GM23338 (cell line): ENCODE results near the gene RPLP2. TPM values are rescaled to one million over a fixed set of nuclear protein-coding genes. Genes with fewer than 3 reads are reported as not detected.

Experiments used
- ATAC-seq: fragments of 200-7000 bp; cut with Tn5 transposase; 3 replicates; pipeline ENCODE4 v1.9.1; 2020
- DNase-seq: peaks from one replicate; pipeline ENCODE4 v3.0.0-alpha.2; 2015; ENCODE audit warnings: low spot score
- H2AFZ ChIP-seq: fragments of 200-600 bp; sonication (generic); 2 replicates; pipeline ENCODE4 v1.8.0; 2016; ENCODE audit warnings: antibody characterized with exemption, mild to moderate bottlenecking, moderate library complexity
- H3F3A ChIP-seq: fragments of 200-600 bp; sonication (generic); replicated peaks from 2 replicates; pipeline ENCODE4 v1.8.0; 2017; ENCODE audit warnings: antibody characterized with exemption, mixed run types, low read depth
- H3K27ac ChIP-seq: fragments of 200-600 bp; sonication (generic); 2 replicates; pipeline ENCODE4 v1.6.1; 2016; ENCODE audit warnings: low read depth
- H3K27me3 ChIP-seq: fragments of 200-600 bp; sonication (generic); 2 replicates; pipeline ENCODE4 v1.8.0; 2016; ENCODE audit warnings: mild to moderate bottlenecking, mixed run types, moderate library complexity; ENCODE audit not compliant: insufficient read depth
- H3K36me3 ChIP-seq: fragments of 200-600 bp; sonication (generic); 2 replicates; pipeline ENCODE4 v1.8.0; 2016; ENCODE audit warnings: mild to moderate bottlenecking; ENCODE audit not compliant: insufficient read depth
- H3K4me1 ChIP-seq: fragments of 200-600 bp; sonication (generic); 2 replicates; pipeline ENCODE4 v1.8.0; 2016; ENCODE audit warnings: mild to moderate bottlenecking, moderate library complexity; ENCODE audit not compliant: insufficient read depth
- H3K4me2 ChIP-seq: fragments of 200-600 bp; sonication (generic); 2 replicates; pipeline ENCODE4 v1.7.1; 2017; ENCODE audit warnings: mixed run types
- H3K4me3 ChIP-seq: fragments of 200-600 bp; sonication (generic); 2 replicates; pipeline ENCODE4 v1.6.1; 2016; ENCODE audit warnings: mixed run types
- H3K79me2 ChIP-seq: fragments of 200-600 bp; sonication (generic); replicated peaks from 2 replicates; pipeline ENCODE4 v1.8.0; 2017; ENCODE audit warnings: mild to moderate bottlenecking; ENCODE audit not compliant: insufficient read depth
- H3K9me2 ChIP-seq: fragments of 200-600 bp; sonication (generic); 2 replicates; pipeline ENCODE4 v1.8.0; 2017; ENCODE audit not compliant: insufficient read depth
- H4K20me1 ChIP-seq: fragments of 200-600 bp; sonication (generic); replicated peaks from 2 replicates; pipeline ENCODE4 v1.8.0; 2017; ENCODE audit warnings: mild to moderate bottlenecking; ENCODE audit not compliant: insufficient read depth
- H3K27ac Mint-ChIP-seq: 2 replicates; pipeline ENCODE4 v1.8.0; 2020; ENCODE audit warnings: inconsistent platforms, mild to moderate bottlenecking, moderate library complexity, mixed read lengths
- H3K27me3 Mint-ChIP-seq: 3 replicates; pipeline ENCODE4 v1.8.0; 2022; ENCODE audit warnings: low read depth, mild to moderate bottlenecking, moderate library complexity, mixed read lengths, inconsistent platforms; ENCODE audit not compliant: insufficient read depth, poor library complexity
- H3K36me3 Mint-ChIP-seq: 3 replicates; pipeline ENCODE4 v1.8.0; 2021; ENCODE audit warnings: low read depth, mild to moderate bottlenecking, inconsistent platforms, moderate library complexity, mixed read lengths
- H3K4me1 Mint-ChIP-seq: 3 replicates; pipeline ENCODE4 v1.8.0; 2020; ENCODE audit warnings: mild to moderate bottlenecking, inconsistent platforms, mixed read lengths
- H3K4me3 Mint-ChIP-seq: 3 replicates; pipeline ENCODE4 v1.8.0; 2021; ENCODE audit warnings: moderate library complexity, mild to moderate bottlenecking, inconsistent platforms, mixed read lengths
- H3K9me3 Mint-ChIP-seq: 3 replicates; pipeline ENCODE4 v1.8.0; 2020; ENCODE audit warnings: moderate library complexity, mild to moderate bottlenecking, inconsistent platforms, mixed read lengths
- CREB1 ChIP-seq: fragments of 250-450 bp; sonication (Bioruptor Pico); IDR thresholded peaks from 2 replicates; pipeline ENCODE4 v1.5.0; 2020; ENCODE audit warnings: low read depth, mild to moderate bottlenecking, moderate library complexity
- EZH2 ChIP-seq: fragments of 200-600 bp; sonication (generic); IDR thresholded peaks from one replicate; pipeline ENCODE4 v1.8.0; 2017; ENCODE audit warnings: antibody characterized with exemption, mild to moderate bottlenecking, low read depth; ENCODE audit not compliant: unreplicated experiment
- EZH2phosphoT487 ChIP-seq: fragments of 200-600 bp; sonication (generic); IDR thresholded peaks from one replicate; pipeline ENCODE4 v1.8.1; 2018; ENCODE audit warnings: antibody characterized with exemption; ENCODE audit not compliant: unreplicated experiment
- JUNB ChIP-seq: IDR thresholded peaks from one replicate; pipeline ENCODE4 v1.6.1; 2016; ENCODE audit warnings: antibody characterized with exemption; ENCODE audit not compliant: unreplicated experiment
- NANOG ChIP-seq: IDR thresholded peaks from 2 replicates; pipeline ENCODE4 v1.6.1; 2016; ENCODE audit warnings: antibody characterized with exemption, borderline replicate concordance
- STAT1 ChIP-seq: IDR thresholded peaks from one replicate; pipeline ENCODE4 v1.6.1; 2016; ENCODE audit warnings: antibody characterized with exemption; ENCODE audit not compliant: unreplicated experiment
- ZNF114 ChIP-seq: fragments of 250-450 bp; sonication (Bioruptor Pico); IDR thresholded peaks from 2 replicates; pipeline ENCODE4 v1.5.0; 2020; ENCODE audit warnings: mild to moderate bottlenecking, moderate library complexity
- polyA plus RNA-seq: library from polyadenylated mRNA; unstranded; fragments of >200 nt; fragmentation: Nextera tagmentation; extraction: Ambion mirVana; gene quantifications from 2 replicates; pipeline ENCODE4 v1.2.1, GENCODE V29; 2016
- total RNA-seq: library from RNA; depleted of rRNA; stranded (reverse); fragments of >200 nt; shearing (Covaris generic); gene quantifications from 2 replicates; pipeline ENCODE4 v1.2.3, GENCODE V29; 2014
- TF ChIP-seq, protein P1 (sequence below): IDR thresholded peaks from 2 replicates; pipeline ENCODE4 v1.6.1; 2016; ENCODE audit warnings: antibody characterized with exemption
- TF ChIP-seq, protein P2 (sequence below), 2 experiments: fragments of 200-600 bp in 1 of 2; sonication (generic) in 1 of 2; conservative IDR thresholded peaks; 2 replicates each; pipeline versions ENCODE4 v1.5.1 to v1.6.1; 2016 to 2017; ENCODE audit warnings: antibody characterized with exemption in 2 of 2, low read depth in 2 of 2, mild to moderate bottlenecking in 2 of 2, moderate library complexity in 1 of 2
- TF ChIP-seq, protein P3 (sequence below): IDR thresholded peaks from one replicate; pipeline ENCODE4 v1.6.1; 2018; ENCODE audit warnings: antibody characterized with exemption; ENCODE audit not compliant: unreplicated experiment

Gene RPLP2
- total and polyA plus RNA-seq, 2 experiments from 2014 or later: 518 to 1,782 TPM

DNA sequence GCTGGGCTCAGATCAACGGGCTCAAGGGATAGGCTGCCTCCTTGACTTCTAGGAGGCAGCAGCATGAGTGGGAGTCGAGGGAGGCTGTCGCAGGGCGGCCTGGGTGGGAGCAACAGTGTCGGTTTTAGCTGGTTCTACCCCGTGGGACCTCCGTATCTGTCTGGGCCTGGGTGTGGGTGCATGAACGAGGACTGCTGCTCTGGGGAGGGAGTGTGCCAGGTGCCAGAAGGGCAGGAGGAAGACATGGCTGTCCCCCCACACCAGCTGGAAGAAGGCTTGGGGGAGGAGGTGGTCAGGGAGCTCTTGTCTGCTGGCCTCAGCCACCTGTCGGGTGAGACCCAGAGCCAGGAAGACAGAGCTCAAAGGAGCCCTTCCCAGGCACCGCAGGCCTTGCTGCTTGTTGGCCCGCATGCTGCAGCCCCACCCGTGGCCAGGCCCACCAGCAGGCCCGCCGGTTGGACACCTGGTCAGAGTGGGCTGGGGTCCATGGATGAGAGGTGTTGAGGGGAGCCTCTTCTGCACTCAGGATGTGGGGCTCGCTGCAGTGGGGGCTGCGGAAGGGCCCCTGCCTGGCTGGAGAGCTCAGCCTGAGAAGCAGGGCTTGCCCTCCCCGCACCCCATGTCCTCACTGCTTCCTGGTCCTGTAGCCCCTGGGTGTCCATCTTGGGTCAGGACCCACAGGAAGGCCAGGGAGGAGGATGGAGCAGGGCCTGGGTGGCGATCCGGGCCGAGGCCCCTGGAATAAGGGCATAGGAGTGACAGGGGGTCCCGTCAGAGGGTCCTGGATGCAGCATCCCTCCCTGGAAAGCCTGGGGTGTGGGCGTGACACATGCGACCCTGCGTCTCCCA is 23.3 kb upstream of the RPLP2 start:
- Histone ChIP-seq H4K20me1 (peaks cover 10% of the 10 kb centered on the region), H2AFZ (no peak overlapping the region), H3K27ac (no peak overlapping the region), H3K27me3 (no peaks in the 10 kb centered on the region), H3K79me2 (no peaks in the 10 kb centered on the region), H3K9me2 (no peaks in the 10 kb centered on the region), H3F3A (peaks cover 19% of the 10 kb centered on the region), H3K4me2 (no peak overlapping the region), H3K36me3 (no peaks in the 10 kb centered on the region), H3K4me3 (no peak overlapping the region), H3K4me1 (peaks cover 28% of the 10 kb centered on the region)
- H3K27me3 Mint-ChIP-seq: peaks cover 20% of the 10 kb centered on the region
- peaks cover 40% of the 10 kb centered on the region for H3K4me1 Mint-ChIP-seq
- peaks cover 13% of the 10 kb centered on the region; the same call in 2 of the 3 replicates for H3K36me3 Mint-ChIP-seq
- no peak for ATAC-seq
- no peak for DNase-seq
- H3K4me3 Mint-ChIP-seq: no peak overlapping the region; the same call in 2 of the 3 replicates
- no peaks in the 10 kb centered on the region for H3K9me3 Mint-ChIP-seq
- H3K27ac Mint-ChIP-seq: no peak overlapping the region
- TF ChIP-seq EZH2 (no peak), JUNB (no peak), ZNF114 (CRISPR knock-in tag) (no peak), STAT1 (no peak), NANOG (no peak), CREB1 (CRISPR knock-in tag) (no peak), EZH2phosphoT487 (no peak)
- TF ChIP-seq, protein P1, sequence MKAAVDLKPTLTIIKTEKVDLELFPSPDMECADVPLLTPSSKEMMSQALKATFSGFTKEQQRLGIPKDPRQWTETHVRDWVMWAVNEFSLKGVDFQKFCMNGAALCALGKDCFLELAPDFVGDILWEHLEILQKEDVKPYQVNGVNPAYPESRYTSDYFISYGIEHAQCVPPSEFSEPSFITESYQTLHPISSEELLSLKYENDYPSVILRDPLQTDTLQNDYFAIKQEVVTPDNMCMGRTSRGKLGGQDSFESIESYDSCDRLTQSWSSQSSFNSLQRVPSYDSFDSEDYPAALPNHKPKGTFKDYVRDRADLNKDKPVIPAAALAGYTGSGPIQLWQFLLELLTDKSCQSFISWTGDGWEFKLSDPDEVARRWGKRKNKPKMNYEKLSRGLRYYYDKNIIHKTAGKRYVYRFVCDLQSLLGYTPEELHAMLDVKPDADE: no peak
- TF ChIP-seq, protein P2, sequence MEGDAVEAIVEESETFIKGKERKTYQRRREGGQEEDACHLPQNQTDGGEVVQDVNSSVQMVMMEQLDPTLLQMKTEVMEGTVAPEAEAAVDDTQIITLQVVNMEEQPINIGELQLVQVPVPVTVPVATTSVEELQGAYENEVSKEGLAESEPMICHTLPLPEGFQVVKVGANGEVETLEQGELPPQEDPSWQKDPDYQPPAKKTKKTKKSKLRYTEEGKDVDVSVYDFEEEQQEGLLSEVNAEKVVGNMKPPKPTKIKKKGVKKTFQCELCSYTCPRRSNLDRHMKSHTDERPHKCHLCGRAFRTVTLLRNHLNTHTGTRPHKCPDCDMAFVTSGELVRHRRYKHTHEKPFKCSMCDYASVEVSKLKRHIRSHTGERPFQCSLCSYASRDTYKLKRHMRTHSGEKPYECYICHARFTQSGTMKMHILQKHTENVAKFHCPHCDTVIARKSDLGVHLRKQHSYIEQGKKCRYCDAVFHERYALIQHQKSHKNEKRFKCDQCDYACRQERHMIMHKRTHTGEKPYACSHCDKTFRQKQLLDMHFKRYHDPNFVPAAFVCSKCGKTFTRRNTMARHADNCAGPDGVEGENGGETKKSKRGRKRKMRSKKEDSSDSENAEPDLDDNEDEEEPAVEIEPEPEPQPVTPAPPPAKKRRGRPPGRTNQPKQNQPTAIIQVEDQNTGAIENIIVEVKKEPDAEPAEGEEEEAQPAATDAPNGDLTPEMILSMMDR (conservative IDR thresholded peaks at IDR 0.05; ENCODE audit: low read depth in 2 of 2): no peak
- TF ChIP-seq, protein P3, sequence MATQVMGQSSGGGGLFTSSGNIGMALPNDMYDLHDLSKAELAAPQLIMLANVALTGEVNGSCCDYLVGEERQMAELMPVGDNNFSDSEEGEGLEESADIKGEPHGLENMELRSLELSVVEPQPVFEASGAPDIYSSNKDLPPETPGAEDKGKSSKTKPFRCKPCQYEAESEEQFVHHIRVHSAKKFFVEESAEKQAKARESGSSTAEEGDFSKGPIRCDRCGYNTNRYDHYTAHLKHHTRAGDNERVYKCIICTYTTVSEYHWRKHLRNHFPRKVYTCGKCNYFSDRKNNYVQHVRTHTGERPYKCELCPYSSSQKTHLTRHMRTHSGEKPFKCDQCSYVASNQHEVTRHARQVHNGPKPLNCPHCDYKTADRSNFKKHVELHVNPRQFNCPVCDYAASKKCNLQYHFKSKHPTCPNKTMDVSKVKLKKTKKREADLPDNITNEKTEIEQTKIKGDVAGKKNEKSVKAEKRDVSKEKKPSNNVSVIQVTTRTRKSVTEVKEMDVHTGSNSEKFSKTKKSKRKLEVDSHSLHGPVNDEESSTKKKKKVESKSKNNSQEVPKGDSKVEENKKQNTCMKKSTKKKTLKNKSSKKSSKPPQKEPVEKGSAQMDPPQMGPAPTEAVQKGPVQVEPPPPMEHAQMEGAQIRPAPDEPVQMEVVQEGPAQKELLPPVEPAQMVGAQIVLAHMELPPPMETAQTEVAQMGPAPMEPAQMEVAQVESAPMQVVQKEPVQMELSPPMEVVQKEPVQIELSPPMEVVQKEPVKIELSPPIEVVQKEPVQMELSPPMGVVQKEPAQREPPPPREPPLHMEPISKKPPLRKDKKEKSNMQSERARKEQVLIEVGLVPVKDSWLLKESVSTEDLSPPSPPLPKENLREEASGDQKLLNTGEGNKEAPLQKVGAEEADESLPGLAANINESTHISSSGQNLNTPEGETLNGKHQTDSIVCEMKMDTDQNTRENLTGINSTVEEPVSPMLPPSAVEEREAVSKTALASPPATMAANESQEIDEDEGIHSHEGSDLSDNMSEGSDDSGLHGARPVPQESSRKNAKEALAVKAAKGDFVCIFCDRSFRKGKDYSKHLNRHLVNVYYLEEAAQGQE: no peak
